Measurements from ENCODE around the gene ADAMTS5. TPM values are rescaled to one million over a fixed set of nuclear protein-coding genes. Genes with fewer than 3 reads are reported as not detected.

ADAMTS5 gene
- total RNA-seq, 1 donor from 2014 or later = 17.3 TPM

DNA sequence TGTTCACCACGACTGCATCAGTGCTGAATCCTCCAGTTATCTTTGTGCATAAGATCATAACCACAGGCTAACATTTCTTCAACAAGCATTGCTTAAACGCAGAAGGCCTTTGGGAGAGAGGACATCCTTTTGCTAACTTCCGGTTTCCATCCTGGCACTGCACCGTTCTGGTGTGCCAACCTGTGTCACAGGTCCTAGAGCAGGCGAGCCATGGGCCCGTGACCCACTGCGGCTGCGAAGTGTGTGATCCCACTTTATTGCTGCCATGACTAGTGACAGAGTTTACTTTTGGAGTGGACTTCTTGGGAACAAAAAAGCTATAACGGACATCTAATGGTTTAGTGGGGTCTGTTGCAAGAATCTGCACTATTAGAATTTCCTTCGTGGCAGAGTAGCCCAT lies 42.9 kb downstream of the ADAMTS5 start:
- Histone ChIP-seq H3K4me3 (ENCODE audit: low read depth, low read length) (no peak overlapping the region), H3K36me3 (ENCODE audit: control insufficient read depth, insufficient read depth, low read length) (peaks cover 1% of the 10 kb centered on the region), H3K27me3 (ENCODE audit: control insufficient read depth, insufficient read depth, low read length) (no peaks in the 10 kb centered on the region)
- DNase-seq (ENCODE audit: low read depth) = no peak
- TF ChIP-seq, protein P1, sequence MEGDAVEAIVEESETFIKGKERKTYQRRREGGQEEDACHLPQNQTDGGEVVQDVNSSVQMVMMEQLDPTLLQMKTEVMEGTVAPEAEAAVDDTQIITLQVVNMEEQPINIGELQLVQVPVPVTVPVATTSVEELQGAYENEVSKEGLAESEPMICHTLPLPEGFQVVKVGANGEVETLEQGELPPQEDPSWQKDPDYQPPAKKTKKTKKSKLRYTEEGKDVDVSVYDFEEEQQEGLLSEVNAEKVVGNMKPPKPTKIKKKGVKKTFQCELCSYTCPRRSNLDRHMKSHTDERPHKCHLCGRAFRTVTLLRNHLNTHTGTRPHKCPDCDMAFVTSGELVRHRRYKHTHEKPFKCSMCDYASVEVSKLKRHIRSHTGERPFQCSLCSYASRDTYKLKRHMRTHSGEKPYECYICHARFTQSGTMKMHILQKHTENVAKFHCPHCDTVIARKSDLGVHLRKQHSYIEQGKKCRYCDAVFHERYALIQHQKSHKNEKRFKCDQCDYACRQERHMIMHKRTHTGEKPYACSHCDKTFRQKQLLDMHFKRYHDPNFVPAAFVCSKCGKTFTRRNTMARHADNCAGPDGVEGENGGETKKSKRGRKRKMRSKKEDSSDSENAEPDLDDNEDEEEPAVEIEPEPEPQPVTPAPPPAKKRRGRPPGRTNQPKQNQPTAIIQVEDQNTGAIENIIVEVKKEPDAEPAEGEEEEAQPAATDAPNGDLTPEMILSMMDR (IDR thresholded peaks at IDR 0.05; ENCODE audit: insufficient read depth, low read length, poor library complexity, severe bottlenecking) = no peak

DNA sequence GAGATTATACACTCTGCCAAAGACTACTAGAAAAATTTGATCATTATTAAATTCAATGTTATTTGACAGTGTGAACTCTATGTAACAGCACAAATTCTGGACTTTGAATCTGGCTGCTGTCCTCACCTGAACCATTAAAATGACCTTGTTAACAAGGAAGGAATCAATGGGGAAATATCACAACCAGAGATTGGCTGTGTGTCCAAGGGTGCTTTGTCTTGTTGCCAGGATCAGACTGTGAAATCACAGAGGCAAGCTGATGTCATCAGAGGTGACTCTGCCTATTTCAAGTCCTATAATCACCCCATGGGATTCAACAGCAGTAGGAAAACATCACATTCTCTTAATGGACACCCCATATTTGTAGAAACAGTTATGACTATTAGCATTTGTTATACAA lies 46.8 kb downstream of the ADAMTS5 start:
- Histone ChIP-seq H3K4me3 (ENCODE audit: low read depth, low read length) (no peak overlapping the region), H3K36me3 (ENCODE audit: control insufficient read depth, insufficient read depth, low read length) (peaks cover 1% of the 10 kb centered on the region), H3K27me3 (ENCODE audit: control insufficient read depth, insufficient read depth, low read length) (no peaks in the 10 kb centered on the region)
- TF ChIP-seq, protein P1 (IDR thresholded peaks at IDR 0.05; ENCODE audit: insufficient read depth, low read length, poor library complexity, severe bottlenecking) = no peak
- no peak for DNase-seq (ENCODE audit: low read depth)

DNA sequence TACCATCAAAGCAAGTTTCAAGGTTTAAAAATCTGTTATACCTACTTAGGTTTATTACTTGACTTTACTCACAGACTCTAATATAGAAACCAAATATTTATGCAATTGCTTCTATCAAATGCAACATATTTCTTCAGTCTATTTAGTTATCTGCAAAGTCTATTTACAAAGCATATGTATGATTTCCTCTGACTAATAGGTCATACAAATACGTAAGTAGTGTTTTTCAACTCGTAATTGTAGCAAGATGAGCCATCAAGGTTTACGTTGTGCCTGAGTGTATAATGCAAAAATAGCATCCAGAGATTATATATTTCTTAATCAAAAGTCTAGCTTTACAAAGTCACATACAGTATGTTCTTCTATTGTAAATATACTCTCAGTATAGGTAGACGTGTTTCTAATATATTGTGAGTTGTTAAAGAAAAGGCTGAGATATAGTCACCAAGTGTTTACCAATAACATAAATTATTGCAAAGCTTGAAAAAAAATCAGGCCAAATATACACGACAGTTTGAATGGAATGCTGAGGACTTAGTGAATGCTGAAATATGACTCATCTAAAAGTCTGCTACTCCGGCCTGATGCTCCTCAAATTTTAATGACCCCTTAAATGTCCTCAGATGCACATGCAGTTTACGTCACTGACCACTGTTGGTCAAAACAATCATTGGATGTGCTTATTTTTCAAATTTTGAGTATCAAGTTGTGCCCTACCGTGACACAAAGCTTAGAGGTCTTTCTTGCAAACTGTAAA lies 48.4 kb downstream of the ADAMTS5 start:
- TF ChIP-seq, protein P1 (IDR thresholded peaks at IDR 0.05; ENCODE audit: insufficient read depth, low read length, poor library complexity, severe bottlenecking) = no peak
- Histone ChIP-seq H3K4me3 (ENCODE audit: low read depth, low read length) (no peak overlapping the region), H3K36me3 (ENCODE audit: control insufficient read depth, insufficient read depth, low read length) (no peaks in the 10 kb centered on the region), H3K27me3 (ENCODE audit: control insufficient read depth, insufficient read depth, low read length) (no peaks in the 10 kb centered on the region)
- DNase-seq (ENCODE audit: low read depth) = no peak

DNA sequence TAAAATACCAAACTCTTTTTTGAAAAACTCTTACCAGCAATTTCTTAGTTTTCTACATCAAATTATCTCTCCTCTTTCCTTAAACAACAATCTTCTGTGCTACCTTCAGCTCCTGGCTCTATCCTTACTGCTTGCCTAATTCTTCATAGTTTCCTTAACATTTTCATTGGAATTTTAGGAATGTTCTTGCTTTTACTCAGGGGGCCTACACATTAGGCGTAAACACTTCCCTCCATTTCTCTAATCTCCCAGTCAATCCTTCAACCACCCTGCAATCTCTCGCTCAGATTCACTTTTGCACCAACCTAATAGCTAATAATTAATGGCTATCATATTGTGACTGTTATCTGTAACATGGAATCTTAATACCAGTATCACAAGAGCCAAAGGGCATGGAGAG lies 50.1 kb downstream of the ADAMTS5 start:
- Histone ChIP-seq H3K36me3 (ENCODE audit: control insufficient read depth, insufficient read depth, low read length) (no peaks in the 10 kb centered on the region), H3K27me3 (ENCODE audit: control insufficient read depth, insufficient read depth, low read length) (no peaks in the 10 kb centered on the region)

DNA sequence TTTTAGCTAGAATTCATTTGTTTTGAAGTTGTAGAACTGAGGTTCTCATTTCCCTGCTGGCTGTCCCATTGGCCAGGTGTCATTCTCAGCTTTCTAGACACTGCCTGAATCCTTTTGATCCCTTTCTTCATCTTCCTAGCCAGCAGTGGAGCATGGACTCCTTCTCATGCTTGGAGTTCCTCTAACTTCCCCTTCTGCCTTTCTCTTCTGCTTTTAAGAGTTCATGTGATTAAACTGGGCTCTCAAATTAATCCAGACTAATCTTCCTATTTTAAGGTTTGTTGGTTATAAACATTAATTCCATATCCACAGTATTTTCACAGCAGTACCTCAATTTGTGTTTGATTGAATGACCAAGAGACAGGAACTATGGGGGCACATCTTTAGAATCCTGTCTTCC lies 52.3 kb downstream of the ADAMTS5 start:
- DNase-seq (ENCODE audit: low read depth) = no peak
- H3K27me3 ChIP-seq (ENCODE audit: control insufficient read depth, insufficient read depth, low read length) = no peaks in the 10 kb centered on the region
- no peaks in the 10 kb centered on the region for H3K36me3 ChIP-seq (ENCODE audit: control insufficient read depth, insufficient read depth, low read length)
- TF ChIP-seq, protein P1 (IDR thresholded peaks at IDR 0.05; ENCODE audit: insufficient read depth, low read length, poor library complexity, severe bottlenecking) = no peak
- H3K4me3 ChIP-seq (ENCODE audit: low read depth, low read length) = no peak overlapping the region

More for the DNA sequence above, 50.1 kb downstream of the ADAMTS5 start:
- no peak for DNase-seq (ENCODE audit: low read depth)
- TF ChIP-seq, protein P1 (IDR thresholded peaks at IDR 0.05; ENCODE audit: insufficient read depth, low read length, poor library complexity, severe bottlenecking) = no peak
- H3K4me3 ChIP-seq (ENCODE audit: low read depth, low read length) = no peak overlapping the region

DNA sequence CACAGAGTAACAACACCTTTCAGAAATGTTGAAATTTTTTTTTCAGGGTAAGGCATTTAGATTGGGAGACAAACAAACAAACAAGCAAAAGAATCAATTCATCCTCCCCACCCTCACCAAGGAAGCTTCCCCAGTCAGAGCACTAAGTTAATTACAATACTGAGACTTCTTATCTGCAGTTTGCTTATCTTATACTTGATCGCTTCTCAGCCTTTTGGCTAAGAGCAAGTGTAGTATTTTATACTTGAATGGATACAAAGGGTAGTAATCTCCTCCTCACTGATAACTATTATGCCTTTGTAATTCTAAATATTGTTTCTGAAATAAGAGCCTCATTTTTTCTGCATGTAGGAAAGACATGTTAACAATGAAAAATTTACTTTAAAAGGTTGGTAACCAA lies 54.4 kb downstream of the ADAMTS5 start:
- Histone ChIP-seq H3K4me3 (ENCODE audit: low read depth, low read length) (no peak overlapping the region), H3K27me3 (ENCODE audit: control insufficient read depth, insufficient read depth, low read length) (no peaks in the 10 kb centered on the region), H3K36me3 (ENCODE audit: control insufficient read depth, insufficient read depth, low read length) (no peaks in the 10 kb centered on the region)
- DNase-seq (ENCODE audit: low read depth) = no peak
- TF ChIP-seq, protein P1 (IDR thresholded peaks at IDR 0.05; ENCODE audit: insufficient read depth, low read length, poor library complexity, severe bottlenecking) = no peak
